Pancreas (tissue), 10 donors: ENCODE measurements around the gene ZCCHC7. TPM values are rescaled to one million over a fixed set of nuclear protein-coding genes. Genes with fewer than 3 reads are reported as not detected.

Experiments used
- ATAC-seq, 4 donors: fragments of 200-7000 bp; cut with Tn5 transposase; one replicate each; pipeline versions ENCODE4 v1.8.0 to v1.9.1; 2020; ENCODE audit warnings: mild to moderate bottlenecking in 4 of 4, moderate library complexity in 4 of 4
- DNase-seq, 6 donors: peaks; one replicate each; pipeline ENCODE4 v3.0.0-alpha.2; 2020
- FAIRE-seq: peaks from 2 replicates; lab custom pipeline; 2012; peaks lifted over from hg19 to GRCh38; lab: Jason Lieb, UNC
- H3K27ac ChIP-seq, 4 donors: fragments of 200-600 bp; sonication (generic); 1 replicate in 3 of 4; 2 replicates in 1 of 4; pipeline versions ENCODE4 v1.5.0 to v1.8.0; 2020
- H3K27me3 ChIP-seq, 4 donors: fragments of 200-600 bp; one replicate each; pipeline ENCODE4 v1.8.0; 2021
- H3K36me3 ChIP-seq, 3 donors: fragments of 200-600 bp; sonication (generic) in 1 of 3; one replicate each; pipeline versions ENCODE4 v1.5.0 to v1.8.0; 2020 to 2021
- H3K4me1 ChIP-seq, 3 donors: fragments of 200-600 bp; one replicate each; pipeline ENCODE4 v1.8.0; 2021
- H3K4me3 ChIP-seq, 4 donors: fragments of 200-600 bp; sonication (generic) in 2 of 4; one replicate each; pipeline versions ENCODE4 v1.5.0 to v1.8.0; 2020 to 2021
- H3K9me3 ChIP-seq, 4 donors: fragments of 200-600 bp; one replicate each; pipeline ENCODE4 v1.8.0; 2021
- WGBS, 2 donors: extraction: QIAGEN DNeasy Blood & Tissue Kit; methylation state at CpG; one replicate each; pipeline ENCODE4 v1.1.7; 2013; 5-methylcytosine and 5-hydroxymethylcytosine counted together
- intact Hi-C, 3 donors: fragments of 100-400 bp; cut with DNase I; formaldehyde crosslinking; loops; one replicate each; pipeline versions ENCODE4 v1.11.1 to v1.14.2; 2022
- polyA plus RNA-seq, 2 donors: library from polyadenylated mRNA; stranded (reverse); fragments of 200-250 nt; gene quantifications; one replicate each; pipeline ENCODE4 v1.2.3, GENCODE V29; 2013
- total RNA-seq, 6 donors: library from RNA; stranded (reverse); fragmentation: NEBNext Ultra II Directional in 4 of 6; extraction: Animal tissue kit (Norgen Biotek cat#: 25700) in 4 of 6; gene quantifications; one replicate each; pipeline versions ENCODE4 v1.2.1 to v1.2.4, GENCODE V29; 2021 to 2023
- TF ChIP-seq, protein P1 (sequence below), 4 donors: fragments of 200-600 bp; sonication (generic) in 3 of 4; IDR thresholded peaks; one replicate each; pipeline versions ENCODE4 v1.5.0 to v1.8.0; 2021; ENCODE audit warnings: antibody characterized with exemption in 4 of 4
- donor health status: healthy with polysubstance abuse.
- donor health status: DM: no; HTN: no; CAD: no; lungs with moderate emphysema.
- donor health status: DM: no; HTN: no; CAD: no.
- donor health status: control.
- donor health status: control.
- donor health status: Bipolar disorder and iron deficiency.
- donor health status: DM: yes; HTN: yes; CAD: no.
- donor health status: DM: no; HTN: no; CAD: no.
- donor health status: DM: no; HTN: no; CAD: no.
- donor health status: DM: yes; HTN: yes; CAD: no.

Gene ZCCHC7
- total and polyA plus RNA-seq, 8 donors = 8.1 to 17.4 (median 14.4) TPM

DNA sequence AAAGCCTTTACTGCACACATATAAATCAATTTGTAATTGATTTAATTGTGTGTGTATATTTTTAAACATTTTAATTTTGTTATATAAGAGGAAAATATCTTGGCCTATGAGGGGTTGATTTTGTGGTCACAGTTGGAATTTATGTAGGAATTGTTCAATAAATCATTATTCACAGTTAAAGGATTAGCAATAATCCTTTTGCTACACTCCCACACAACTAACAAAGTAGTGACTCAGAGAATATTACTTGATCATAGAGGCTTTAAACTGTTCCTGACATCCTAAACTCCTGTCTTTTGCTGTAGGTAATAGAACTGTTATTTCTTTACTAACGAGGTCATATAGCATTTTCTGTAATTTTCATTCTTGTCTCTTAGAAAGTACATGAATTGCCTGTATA lies 95.5 kb downstream of the ZCCHC7 start:
- intact Hi-C loops = no loop called here
- Histone ChIP-seq H3K27ac (no peak overlapping the region), H3K4me3 (no peak overlapping the region), H3K36me3 (no peaks in the 10 kb centered on the region), H3K27me3 (no peaks in the 10 kb centered on the region), H3K9me3 (no peaks in the 10 kb centered on the region), H3K4me1 (peaks cover 0 to 4% (median 0%) of the 10 kb centered on the region in 3 donors)
- WGBS, 2 donors = 90 to 98% methylated on average over 1 of the region's 1 CpG
- no peak for ATAC-seq
- DNase-seq = no peak
- TF ChIP-seq, protein P1, sequence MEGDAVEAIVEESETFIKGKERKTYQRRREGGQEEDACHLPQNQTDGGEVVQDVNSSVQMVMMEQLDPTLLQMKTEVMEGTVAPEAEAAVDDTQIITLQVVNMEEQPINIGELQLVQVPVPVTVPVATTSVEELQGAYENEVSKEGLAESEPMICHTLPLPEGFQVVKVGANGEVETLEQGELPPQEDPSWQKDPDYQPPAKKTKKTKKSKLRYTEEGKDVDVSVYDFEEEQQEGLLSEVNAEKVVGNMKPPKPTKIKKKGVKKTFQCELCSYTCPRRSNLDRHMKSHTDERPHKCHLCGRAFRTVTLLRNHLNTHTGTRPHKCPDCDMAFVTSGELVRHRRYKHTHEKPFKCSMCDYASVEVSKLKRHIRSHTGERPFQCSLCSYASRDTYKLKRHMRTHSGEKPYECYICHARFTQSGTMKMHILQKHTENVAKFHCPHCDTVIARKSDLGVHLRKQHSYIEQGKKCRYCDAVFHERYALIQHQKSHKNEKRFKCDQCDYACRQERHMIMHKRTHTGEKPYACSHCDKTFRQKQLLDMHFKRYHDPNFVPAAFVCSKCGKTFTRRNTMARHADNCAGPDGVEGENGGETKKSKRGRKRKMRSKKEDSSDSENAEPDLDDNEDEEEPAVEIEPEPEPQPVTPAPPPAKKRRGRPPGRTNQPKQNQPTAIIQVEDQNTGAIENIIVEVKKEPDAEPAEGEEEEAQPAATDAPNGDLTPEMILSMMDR (IDR thresholded peaks at IDR 0.05) = no peak
- peak; percentile 32 for FAIRE-seq

DNA sequence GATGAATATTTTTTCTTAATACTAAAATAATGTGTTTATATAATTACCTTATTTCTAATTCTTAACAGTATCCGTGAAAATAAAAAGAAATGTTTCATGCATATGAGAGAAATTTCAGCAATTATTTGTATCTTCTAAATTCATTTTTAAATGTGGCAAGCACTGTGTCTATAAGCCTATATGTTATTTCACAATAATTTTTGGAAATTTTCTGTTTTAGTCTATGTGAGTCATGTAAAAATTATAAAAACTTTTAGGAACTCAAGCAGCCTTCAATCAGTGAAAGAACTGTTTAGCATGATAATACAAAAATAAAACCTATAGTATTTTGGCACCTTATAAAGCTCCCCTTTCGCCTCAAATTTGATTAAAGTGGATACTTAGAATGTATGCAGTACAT lies 96.8 kb downstream of the ZCCHC7 start:
- 96 to 98% methylated on average over 2 of the region's 2 CpGs for WGBS, 2 donors
- DNase-seq (no peak), ATAC-seq (no peak), FAIRE-seq (no peak)
- Histone ChIP-seq H3K4me3 (no peak overlapping the region), H3K27ac (no peak overlapping the region), H3K9me3 (no peaks in the 10 kb centered on the region), H3K27me3 (no peaks in the 10 kb centered on the region), H3K36me3 (no peaks in the 10 kb centered on the region), H3K4me1 (peaks cover 0 to 4% (median 0%) of the 10 kb centered on the region in 3 donors)
- intact Hi-C loops = no loop called here
- TF ChIP-seq, protein P1 (IDR thresholded peaks at IDR 0.05) = no peak

DNA sequence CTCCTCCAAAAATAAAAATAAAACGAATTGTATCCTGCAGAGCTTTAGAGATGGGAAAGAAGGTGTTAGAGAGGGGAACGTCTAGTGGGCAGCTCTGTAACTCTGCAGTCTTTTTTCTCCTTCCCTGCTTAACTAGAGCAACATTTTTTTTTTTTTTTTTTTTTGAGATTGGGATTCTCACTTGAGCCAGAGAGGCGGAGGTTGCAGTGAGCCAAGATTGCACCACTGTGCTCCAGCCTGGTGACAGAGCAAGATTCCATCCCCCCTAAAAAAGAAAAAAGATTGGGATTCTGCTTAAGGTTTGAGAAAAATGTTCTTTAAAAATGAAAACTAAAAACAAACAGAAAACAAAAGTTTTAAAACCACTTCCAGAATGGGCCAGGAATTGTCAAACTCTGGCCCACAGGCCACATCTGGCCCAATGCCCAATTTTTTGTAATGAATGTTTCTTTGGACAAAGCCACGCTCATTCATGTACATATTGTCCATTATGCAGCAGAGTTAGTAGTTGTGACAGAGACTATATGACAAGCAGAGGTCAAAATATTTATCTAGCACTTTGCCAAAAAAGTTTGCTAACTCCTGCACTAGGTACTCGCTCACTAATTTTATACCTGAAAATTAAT lies 98.5 kb downstream of the ZCCHC7 start:
- TF ChIP-seq, protein P1 (IDR thresholded peaks at IDR 0.05) = no peak
- no peaks in the 10 kb centered on the region for H3K9me3 ChIP-seq
- no peak overlapping the region for H3K4me3 ChIP-seq
- WGBS, 2 donors = 93 to 95% methylated on average over 5 of the region's 5 CpGs
- intact Hi-C loops = no loop called here
- ATAC-seq = no peak
- no peaks in the 10 kb centered on the region for H3K36me3 ChIP-seq
- no peaks in the 10 kb centered on the region for H3K27me3 ChIP-seq
- no peak for FAIRE-seq
- no peak overlapping the region for H3K27ac ChIP-seq
- DNase-seq = no peak
- H3K4me1 ChIP-seq = peaks cover 0 to 4% (median 0%) of the 10 kb centered on the region in 3 donors

DNA sequence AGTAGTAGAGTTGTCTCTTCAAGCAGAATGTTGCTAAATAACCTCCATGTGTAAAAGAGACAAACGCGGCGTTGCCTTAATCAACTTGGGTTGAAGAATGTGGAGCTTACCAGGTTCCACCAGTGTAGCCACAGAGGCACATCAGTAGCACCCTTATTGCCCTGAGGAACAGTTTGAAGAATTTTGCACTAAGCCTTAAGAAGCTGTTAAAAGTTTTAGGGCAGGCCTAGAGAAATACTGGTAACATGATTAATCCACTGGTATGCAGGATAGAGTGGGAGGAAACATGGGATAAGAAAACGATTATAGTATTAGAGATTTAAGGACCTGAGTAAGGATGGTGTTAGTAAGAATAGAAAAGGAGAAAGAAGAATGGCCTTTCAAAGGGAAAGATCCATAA lies 100.6 kb downstream of the ZCCHC7 start:
- Histone ChIP-seq H3K4me1 (no peaks in the 10 kb centered on the region), H3K27ac (no peak overlapping the region), H3K4me3 (no peak overlapping the region), H3K36me3 (no peaks in the 10 kb centered on the region), H3K9me3 (no peaks in the 10 kb centered on the region), H3K27me3 (no peaks in the 10 kb centered on the region)
- ATAC-seq (no peak), FAIRE-seq (no peak), DNase-seq (no peak)
- intact Hi-C loops = no loop called here
- TF ChIP-seq, protein P1 (IDR thresholded peaks at IDR 0.05) = no peak
- WGBS, 2 donors = 86 to 89% methylated on average over 4 of the region's 4 CpGs

DNA sequence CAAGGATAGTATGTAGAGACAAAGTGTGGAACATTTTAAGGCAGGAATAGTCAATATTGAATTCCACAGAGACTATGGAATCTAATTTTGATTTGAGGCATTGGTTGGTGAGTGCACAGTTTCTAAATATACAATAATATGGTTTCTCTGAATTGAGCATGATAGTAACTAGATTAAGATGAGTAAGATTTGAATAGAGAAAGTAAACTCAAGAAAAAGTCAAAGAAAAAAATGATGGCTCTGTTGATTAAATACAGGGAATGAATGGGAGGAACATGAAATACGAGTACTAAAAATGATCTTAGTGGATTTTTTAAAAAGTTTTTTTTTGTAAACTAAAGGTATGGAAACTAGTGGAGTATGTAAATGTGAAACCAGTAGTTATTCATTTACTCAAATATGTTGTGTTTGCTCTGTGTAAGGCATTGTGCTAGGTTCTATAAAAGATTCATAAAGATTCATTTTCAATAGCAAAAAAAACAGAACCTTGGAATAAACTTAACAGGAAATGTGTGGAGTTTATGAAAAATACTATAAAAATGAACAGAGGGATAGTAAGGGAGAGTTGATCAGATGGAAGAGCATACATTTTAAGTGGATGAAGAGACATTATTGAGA lies 101.2 kb downstream of the ZCCHC7 start:
- no peak for FAIRE-seq
- no peaks in the 10 kb centered on the region for H3K9me3 ChIP-seq
- no peaks in the 10 kb centered on the region for H3K4me1 ChIP-seq
- ATAC-seq = no peak
- intact Hi-C loops = no loop called here
- DNase-seq = no peak
- TF ChIP-seq, protein P1 (IDR thresholded peaks at IDR 0.05) = no peak
- H3K36me3 ChIP-seq = no peaks in the 10 kb centered on the region
- 90 to 95% methylated on average over 1 of the region's 1 CpG for WGBS, 2 donors
- H3K4me3 ChIP-seq = no peak overlapping the region
- no peak overlapping the region for H3K27ac ChIP-seq
- no peaks in the 10 kb centered on the region for H3K27me3 ChIP-seq
